MCF 10A (cell line): ENCODE data around the gene MUC4. TPM values are rescaled to one million over a fixed set of nuclear protein-coding genes. Genes with fewer than 3 reads are reported as not detected.

Experiments
- BruUV-seq: library from RNA; stranded (reverse); fragments of 400-500 nt; replicated peaks from 2 replicates; lab custom pipeline; 2021; lab: Mats Ljungman, UMichigan
- CTCF ChIA-PET: fragments of 300-600 bp; sonication (Branson Sonifier 250); formaldehyde crosslinking; extraction: SDS; loops from one replicate; lab custom pipeline; 2021; ENCODE audit warnings: antibody characterized with exemption, inconsistent platforms; lab: Yijun Ruan, JAX
- POLR2A ChIA-PET: fragments of 300-600, 350-650 bp; sonication (Branson Sonifier 250); formaldehyde crosslinking; extraction: SDS; loops from one replicate; lab custom pipeline; 2020; ENCODE audit warnings: antibody characterized with exemption, inconsistent platforms; lab: Yijun Ruan, JAX
- DNase-seq: peaks from one replicate; pipeline ENCODE4 v3.0.0-alpha.2; 2018; ENCODE audit not compliant: unreplicated experiment
- H3K27ac Mint-ChIP-seq: one replicate; pipeline ENCODE4 v1.8.0; 2022; ENCODE audit warnings: mild to moderate bottlenecking, low read depth, mixed read lengths; ENCODE audit not compliant: unreplicated experiment
- H3K27me3 Mint-ChIP-seq: one replicate; pipeline ENCODE4 v1.8.0; 2022; ENCODE audit warnings: mixed read lengths; ENCODE audit not compliant: insufficient read depth, unreplicated experiment
- H3K36me3 Mint-ChIP-seq: one replicate; pipeline ENCODE4 v1.8.0; 2022; ENCODE audit warnings: mild to moderate bottlenecking, moderate library complexity, mixed read lengths; ENCODE audit not compliant: insufficient read depth, unreplicated experiment
- H3K4me1 Mint-ChIP-seq: one replicate; pipeline ENCODE4 v1.8.0; 2022; ENCODE audit warnings: mixed read lengths; ENCODE audit not compliant: insufficient read depth, unreplicated experiment
- H3K4me3 Mint-ChIP-seq: one replicate; pipeline ENCODE4 v1.8.0; 2022; ENCODE audit warnings: mild to moderate bottlenecking, moderate library complexity, mixed read lengths; ENCODE audit not compliant: unreplicated experiment
- H3K9me3 Mint-ChIP-seq: one replicate; pipeline ENCODE4 v1.8.0; 2022; ENCODE audit warnings: mixed read lengths; ENCODE audit not compliant: unreplicated experiment
- intact Hi-C: fragments of 100-400 bp; cut with micrococcal nuclease; formaldehyde crosslinking; loops from 2 replicates; pipeline ENCODE4 v1.14.1; 2022
- total RNA-seq: library from RNA; stranded (reverse); gene quantifications from 2 replicates; pipeline ENCODE4 v1.2.3, GENCODE V29; 2022
- TF ChIP-seq, protein P1 (sequence below): fragments of 200-600 bp; IDR thresholded peaks from one replicate; pipeline ENCODE4 v1.8.0; 2022; ENCODE audit warnings: antibody characterized with exemption, mild to moderate bottlenecking; ENCODE audit not compliant: unreplicated experiment

The MUC4 gene
- total RNA-seq, 1 experiment from 2014 or later: not detected

DNA sequence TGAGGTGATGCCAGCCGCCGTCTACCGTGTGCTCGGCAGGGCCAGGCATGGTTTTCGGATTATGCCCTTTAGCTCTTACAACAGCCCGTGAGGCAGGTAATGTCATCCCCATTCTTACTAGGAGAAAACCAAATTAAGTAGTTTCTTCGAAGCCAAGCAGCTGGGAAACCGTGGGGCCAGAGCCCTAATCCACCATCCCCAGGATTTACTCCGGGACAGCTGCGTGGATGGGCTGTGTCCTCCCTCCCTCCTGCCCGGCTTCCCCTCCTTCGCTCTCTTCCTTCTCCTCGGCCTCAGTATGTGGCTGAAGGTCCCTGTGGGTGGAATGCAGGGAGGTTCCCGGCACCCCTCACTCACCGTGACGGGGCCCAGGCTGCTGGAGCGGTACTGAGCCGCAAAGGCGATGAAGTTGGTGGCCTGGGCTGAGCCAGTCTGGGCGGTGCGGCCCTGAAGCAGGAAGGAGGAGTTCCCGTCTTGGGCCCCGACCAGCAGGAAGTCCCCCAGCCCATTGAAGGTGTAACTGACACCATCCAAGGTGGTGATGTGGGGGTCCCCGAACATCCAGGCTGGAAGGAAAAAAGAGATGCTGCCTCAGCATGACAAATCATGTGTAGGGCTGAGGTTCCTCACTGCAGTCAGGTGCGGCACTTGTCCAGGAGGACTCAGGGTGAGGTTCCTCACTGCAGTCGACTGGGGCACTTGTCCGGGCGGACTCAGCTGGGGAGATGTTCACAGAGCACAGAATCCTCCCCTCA is 48.5 kb downstream of the MUC4 start:
- intact Hi-C loops: no loop called here
- DNase-seq: no peak
- ChIA-PET POLR2A (no interaction called here), CTCF (no interaction called here)
- no peaks in the 10 kb centered on the region for H3K9me3 Mint-ChIP-seq
- H3K4me3 Mint-ChIP-seq: no peak overlapping the region
- no peaks in the 10 kb centered on the region for H3K4me1 Mint-ChIP-seq
- BruUV-seq: no TSS peak
- H3K36me3 Mint-ChIP-seq: no peaks in the 10 kb centered on the region
- H3K27ac Mint-ChIP-seq: no peak overlapping the region
- peaks cover 32% of the 10 kb centered on the region for H3K27me3 Mint-ChIP-seq
- TF ChIP-seq, protein P1, sequence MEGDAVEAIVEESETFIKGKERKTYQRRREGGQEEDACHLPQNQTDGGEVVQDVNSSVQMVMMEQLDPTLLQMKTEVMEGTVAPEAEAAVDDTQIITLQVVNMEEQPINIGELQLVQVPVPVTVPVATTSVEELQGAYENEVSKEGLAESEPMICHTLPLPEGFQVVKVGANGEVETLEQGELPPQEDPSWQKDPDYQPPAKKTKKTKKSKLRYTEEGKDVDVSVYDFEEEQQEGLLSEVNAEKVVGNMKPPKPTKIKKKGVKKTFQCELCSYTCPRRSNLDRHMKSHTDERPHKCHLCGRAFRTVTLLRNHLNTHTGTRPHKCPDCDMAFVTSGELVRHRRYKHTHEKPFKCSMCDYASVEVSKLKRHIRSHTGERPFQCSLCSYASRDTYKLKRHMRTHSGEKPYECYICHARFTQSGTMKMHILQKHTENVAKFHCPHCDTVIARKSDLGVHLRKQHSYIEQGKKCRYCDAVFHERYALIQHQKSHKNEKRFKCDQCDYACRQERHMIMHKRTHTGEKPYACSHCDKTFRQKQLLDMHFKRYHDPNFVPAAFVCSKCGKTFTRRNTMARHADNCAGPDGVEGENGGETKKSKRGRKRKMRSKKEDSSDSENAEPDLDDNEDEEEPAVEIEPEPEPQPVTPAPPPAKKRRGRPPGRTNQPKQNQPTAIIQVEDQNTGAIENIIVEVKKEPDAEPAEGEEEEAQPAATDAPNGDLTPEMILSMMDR: no peak

DNA sequence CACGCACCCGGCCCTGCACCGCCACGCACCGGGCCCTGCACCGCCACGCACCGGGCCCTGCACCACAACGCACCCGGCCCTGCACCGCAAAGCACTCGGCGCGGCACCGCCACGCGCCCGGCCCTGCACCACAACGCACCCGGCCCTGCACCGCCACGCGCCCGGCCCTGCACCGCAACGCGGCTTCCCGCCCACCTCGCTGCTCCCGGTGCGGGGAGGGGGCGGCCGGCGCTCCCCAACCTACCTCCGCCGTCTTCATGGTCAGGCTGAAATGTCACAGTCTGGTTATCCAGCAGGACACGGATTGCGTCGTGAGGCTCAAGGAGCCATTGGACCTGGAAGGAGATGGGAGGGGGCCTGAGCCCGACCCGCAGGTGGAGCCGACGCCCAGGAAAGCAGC is 49.1 kb downstream of the MUC4 start:
- CTCF ChIA-PET: no interaction called here

DNA sequence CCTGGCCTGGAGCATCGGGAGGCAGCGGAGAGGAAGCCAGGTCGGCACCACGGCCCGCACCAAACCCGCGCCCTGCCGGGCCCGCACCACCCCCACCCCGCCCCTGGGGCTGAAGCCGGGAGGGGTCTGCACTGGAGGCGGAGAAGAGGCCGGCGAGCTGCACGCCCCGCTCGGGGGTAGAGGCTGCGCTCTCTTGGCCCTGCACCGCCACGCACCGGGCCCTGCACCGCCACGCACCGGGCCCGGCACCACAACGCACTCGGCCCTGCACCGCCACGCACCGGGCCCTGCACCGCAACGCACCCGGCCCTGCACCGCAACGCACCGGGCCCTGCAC is 49.5 kb downstream of the MUC4 start:
- Mint-ChIP-seq H3K36me3 (no peaks in the 10 kb centered on the region), H3K4me1 (peaks cover 7% of the 10 kb centered on the region), H3K9me3 (no peaks in the 10 kb centered on the region), H3K27me3 (peaks cover 42% of the 10 kb centered on the region), H3K4me3 (no peak overlapping the region), H3K27ac (no peak overlapping the region)
- ChIA-PET POLR2A (no interaction called here), CTCF (no interaction called here)
- intact Hi-C loops: no loop called here
- TF ChIP-seq, protein P1: no peak
- no TSS peak for BruUV-seq
- DNase-seq: no peak

More for the DNA sequence above, 49.1 kb downstream of the MUC4 start:
- Mint-ChIP-seq H3K4me1 (peaks cover 5% of the 10 kb centered on the region), H3K27me3 (peaks cover 39% of the 10 kb centered on the region), H3K27ac (no peak overlapping the region), H3K36me3 (no peaks in the 10 kb centered on the region), H3K9me3 (no peaks in the 10 kb centered on the region), H3K4me3 (no peak overlapping the region)
- POLR2A ChIA-PET: no interaction called here
- intact Hi-C loops: no loop called here
- no peak for DNase-seq
- BruUV-seq: no TSS peak
- TF ChIP-seq, protein P1: no peak

DNA sequence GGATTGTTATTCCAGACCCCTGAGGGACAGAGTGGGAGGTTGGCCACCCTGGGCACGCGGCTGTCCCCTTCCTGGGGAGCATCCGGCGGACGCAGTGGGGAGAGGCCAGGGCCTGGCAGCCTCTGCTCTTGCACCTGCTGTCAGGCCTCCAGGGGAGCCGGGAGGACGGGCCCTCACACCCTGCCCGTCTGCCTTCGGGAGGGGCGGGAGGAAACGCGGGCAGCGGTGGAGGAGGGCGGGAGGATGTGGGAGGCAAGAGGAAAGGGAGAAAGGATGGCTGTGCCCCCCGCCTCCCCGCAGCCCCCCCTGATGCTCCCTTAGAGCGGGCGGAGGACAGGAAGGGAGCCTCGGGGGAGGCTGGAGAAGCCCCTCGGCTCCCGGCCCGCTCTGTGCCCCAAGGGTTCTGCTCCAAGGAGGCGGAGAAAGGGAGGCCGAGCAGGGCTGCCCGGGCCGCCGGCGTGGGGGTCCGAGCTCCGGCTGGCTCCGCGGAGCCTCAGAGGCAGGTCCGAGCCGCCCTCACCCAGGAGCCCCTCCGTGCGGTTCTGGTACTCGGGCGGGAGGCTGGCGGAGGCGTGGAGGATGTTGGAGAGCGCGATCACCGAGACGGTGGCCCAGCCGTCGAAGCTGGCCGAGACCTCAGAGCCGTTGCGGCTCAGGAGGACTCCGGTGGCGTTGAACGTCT is 50.0 kb downstream of the MUC4 start:
- Mint-ChIP-seq H3K36me3 (no peaks in the 10 kb centered on the region), H3K27ac (no peak overlapping the region), H3K27me3 (peaks cover 48% of the 10 kb centered on the region), H3K4me3 (no peak overlapping the region), H3K4me1 (peaks cover 12% of the 10 kb centered on the region), H3K9me3 (no peaks in the 10 kb centered on the region)
- CTCF ChIA-PET: no interaction called here
- intact Hi-C loops: no loop called here
- DNase-seq: no peak
- no TSS peak for BruUV-seq
- TF ChIP-seq, protein P1: no peak
- POLR2A ChIA-PET: no interaction called here
